ENCODE data around the gene MRPL47. TPM values are rescaled to one million over a fixed set of nuclear protein-coding genes. Genes with fewer than 3 reads are reported as not detected.
"Not testable (repeated sequence)": the region's sequence is repeated elsewhere in the genome, so short reads cannot be mapped to it uniquely, and the experiment has no call there.

The MRPL47 gene
- 10 to 100 TPM; 45.6 to 62.7 TPM for total RNA-seq

- H3K27ac Mint-ChIP-seq, result peak within 1 kb of the TSS; percentile 96 to 100
- ATAC-seq, result peak; percentile 92 to 98
- DNase-seq (ENCODE audit: low spot score in 2 of 2), result peak; percentile 82 to 92
- H3K36me3 Mint-ChIP-seq, result peaks cover 13 to 28% of the 10 kb centered on the region in 2 donors
- H3K9me3 Mint-ChIP-seq, result no peaks in the 10 kb centered on the region
Measured at GRCh38 chr3:179604321-179605078, at the start of gene MRPL47, which contains the start of gene NDUFB5. TSS of gene MRPL47 (minus strand) at chr3:179604638. CDS start at chr3:179604624, 14 bp downstream. TSS of gene NDUFB5 (plus strand) at chr3:179604794. CDS start at chr3:179604816, 22 bp downstream.

GRCh38 chr3:179653096-179653797 lies 48.8 kb upstream of the MRPL47 start:
- peak; percentile 66 to 74 for DNase-seq (ENCODE audit: low spot score in 2 of 2)
- no peaks in the 10 kb centered on the region for H3K9me3 Mint-ChIP-seq
- H3K27ac Mint-ChIP-seq, result peak overlapping the region; percentile 83 to 91
- H3K36me3 Mint-ChIP-seq, result peaks cover 6 to 19% of the 10 kb centered on the region in 2 donors
- peak; percentile 76 to 82 for ATAC-seq

- H3K27ac Mint-ChIP-seq, result peak within 1 kb of the TSS; percentile 83 to 91
Measured at GRCh38 chr3:179652447-179653095, 48.1 kb upstream of the MRPL47 start, which contains the start of gene USP13. TSS of gene USP13 (plus strand) at chr3:179653040. CDS start at chr3:179653226, 186 bp downstream.

DNA sequence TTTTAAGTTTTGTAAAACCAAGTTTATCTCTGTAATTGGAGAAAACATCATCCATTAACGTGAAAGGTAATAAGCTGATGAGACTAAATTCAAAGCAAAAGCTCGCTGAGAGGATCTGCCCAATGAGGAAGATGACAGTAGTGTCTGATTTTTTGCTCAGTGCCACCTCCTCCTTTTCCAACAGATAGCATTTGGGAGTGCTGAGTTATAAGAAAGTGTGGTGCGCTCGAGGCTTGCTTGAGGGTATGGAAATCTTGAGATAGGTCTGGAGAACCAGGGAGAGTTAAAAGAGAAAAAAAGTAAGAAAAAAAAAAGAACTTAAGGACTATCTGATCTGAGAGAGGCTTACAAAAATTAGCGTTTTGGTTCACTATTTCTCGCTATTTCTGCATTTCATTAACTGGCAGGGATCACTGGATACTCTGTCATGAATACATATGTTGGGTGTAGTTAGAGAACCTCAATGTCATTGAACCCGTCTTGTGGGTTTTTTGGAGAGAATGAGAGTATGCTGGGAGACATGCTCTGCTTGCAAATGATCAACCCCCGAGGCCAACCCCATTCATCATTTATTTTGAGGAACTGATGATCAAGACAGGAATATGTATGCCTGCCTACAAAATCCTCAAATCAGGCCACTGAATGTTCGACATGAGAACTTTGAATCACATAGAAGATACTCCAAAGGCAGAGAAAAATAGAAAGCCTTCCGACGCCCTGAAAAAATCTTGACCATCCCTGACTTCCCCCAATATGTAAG lies 47.4 kb upstream of the MRPL47 start:
- H3K9me3 Mint-ChIP-seq, result no peaks in the 10 kb centered on the region
- no peak overlapping the region for H3K27ac Mint-ChIP-seq
- H3K36me3 Mint-ChIP-seq, result peaks cover 6 to 19% of the 10 kb centered on the region in 2 donors

More at GRCh38 chr3:179652447-179653095, 48.1 kb upstream of the MRPL47 start, which contains the start of gene USP13:
- Mint-ChIP-seq H3K9me3 (no peaks in the 10 kb centered on the region), H3K36me3 (peaks cover 6 to 19% of the 10 kb centered on the region in 2 donors)
- DNase-seq (ENCODE audit: low spot score in 2 of 2), result peak; percentile 51 to 67
- ATAC-seq, result peak; percentile 66 to 71

DNA sequence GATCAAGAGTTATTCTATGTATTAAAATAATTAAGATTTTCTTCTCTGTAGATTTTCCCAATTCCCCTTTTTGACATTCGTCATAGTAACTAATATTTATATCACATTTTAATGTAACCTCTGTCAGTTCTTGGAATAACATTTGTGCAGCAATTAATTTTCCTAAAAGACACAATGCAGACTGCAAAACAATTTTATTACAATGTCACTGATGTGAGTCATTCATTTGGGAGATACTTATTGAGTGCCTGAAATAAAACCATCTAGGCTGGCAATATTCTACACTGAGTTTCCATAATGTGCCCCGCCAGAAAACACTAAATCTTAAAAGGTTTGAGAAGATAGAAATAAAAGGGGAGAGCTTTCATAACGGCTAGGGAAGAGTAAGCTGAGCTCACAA lies 41.7 kb upstream of the MRPL47 start:
- DNase-seq (ENCODE audit: low spot score in 2 of 2) (no peak), ATAC-seq (no peak)
- Mint-ChIP-seq H3K36me3 (no peaks in the 10 kb centered on the region), H3K27ac (no peak overlapping the region), H3K9me3 (no peaks in the 10 kb centered on the region)

More for the DNA sequence above, 47.4 kb upstream of the MRPL47 start:
- DNase-seq (ENCODE audit: low spot score in 2 of 2) (no peak), ATAC-seq (no peak)

GRCh38 chr3:179643837-179644236 lies 39.4 kb upstream of the MRPL47 start:
- H3K36me3 Mint-ChIP-seq; DNase-seq (ENCODE audit: low spot score in 2 of 2); ATAC-seq; H3K27ac Mint-ChIP-seq; H3K9me3 Mint-ChIP-seq: not testable (repeated sequence)

DNA sequence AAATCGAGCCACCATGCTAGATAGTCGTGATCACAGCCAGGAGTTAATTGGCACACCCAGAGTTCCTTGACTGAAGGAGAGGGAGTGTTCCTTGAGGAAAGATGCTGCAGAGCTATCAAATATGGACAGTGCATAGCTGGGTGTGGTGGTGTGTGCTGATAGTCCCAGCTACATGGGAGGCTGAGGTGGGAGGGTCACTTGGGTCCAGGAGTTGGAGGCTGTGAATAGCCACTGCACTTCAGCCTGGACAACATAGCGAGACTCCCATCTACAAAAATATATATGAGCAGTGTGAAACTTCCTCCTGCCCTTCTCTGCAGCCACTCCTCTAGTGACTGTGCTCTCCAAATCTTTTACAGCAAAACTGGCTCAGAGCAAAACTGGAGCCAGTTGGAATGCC lies 38.4 kb upstream of the MRPL47 start:
- no peak overlapping the region for H3K27ac Mint-ChIP-seq
- no peak for DNase-seq (ENCODE audit: low spot score in 2 of 2)
- ATAC-seq, result no peak
- no peaks in the 10 kb centered on the region for H3K36me3 Mint-ChIP-seq
- no peaks in the 10 kb centered on the region for H3K9me3 Mint-ChIP-seq

DNA sequence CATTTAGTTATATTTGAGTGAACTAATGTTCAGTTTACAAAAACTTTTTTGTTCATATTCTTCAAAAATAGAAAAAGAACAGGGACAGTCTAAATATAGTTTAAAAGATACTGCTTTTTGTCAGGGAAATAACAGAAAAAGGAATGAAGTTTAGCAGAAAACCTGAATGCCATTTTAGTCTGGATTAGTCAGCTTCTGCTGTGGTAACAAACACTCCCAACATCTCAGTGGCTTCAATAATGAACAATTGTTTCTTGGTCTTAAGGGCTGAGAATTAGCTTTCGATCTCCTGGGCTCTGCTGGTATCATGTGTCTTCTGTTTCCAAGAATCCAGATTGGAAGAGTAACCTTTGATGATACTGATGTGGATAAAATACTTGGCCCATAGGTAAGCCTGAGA lies 36.0 kb upstream of the MRPL47 start:
- ATAC-seq, result no peak

GRCh38 chr3:179630753-179631451 lies 26.5 kb upstream of the MRPL47 start:
- Mint-ChIP-seq H3K36me3 (peaks cover under 1 to 2% of the 10 kb centered on the region in 2 donors), H3K27ac (no peak overlapping the region), H3K9me3 (no peaks in the 10 kb centered on the region)
- DNase-seq (ENCODE audit: low spot score in 2 of 2) (no peak), ATAC-seq (no peak)

More for the DNA sequence above, 36.0 kb upstream of the MRPL47 start:
- H3K27ac Mint-ChIP-seq, result no peak overlapping the region
- DNase-seq (ENCODE audit: low spot score in 2 of 2), result no peak
- no peaks in the 10 kb centered on the region for H3K36me3 Mint-ChIP-seq
- H3K9me3 Mint-ChIP-seq, result no peaks in the 10 kb centered on the region

GRCh38 chr3:179624451-179624850 lies 20.0 kb upstream of the MRPL47 start:
- Mint-ChIP-seq H3K9me3 (no peaks in the 10 kb centered on the region), H3K36me3 (peaks cover 4 to 14% of the 10 kb centered on the region in 2 donors), H3K27ac (no peak overlapping the region)
- DNase-seq (ENCODE audit: low spot score in 2 of 2) (no peak), ATAC-seq (no peak)

- Mint-ChIP-seq H3K27ac (no peak overlapping the region), H3K36me3 (peaks cover 11 to 22% of the 10 kb centered on the region in 2 donors), H3K9me3 (no peaks in the 10 kb centered on the region)
- ATAC-seq (no peak), DNase-seq (ENCODE audit: low spot score in 2 of 2) (no peak)
Measured at GRCh38 chr3:179622023-179622422, 17.6 kb upstream of the MRPL47 start.

- ATAC-seq (no peak), DNase-seq (ENCODE audit: low spot score in 2 of 2) (no peak)
- Mint-ChIP-seq H3K36me3 (peaks cover 6 to 13% of the 10 kb centered on the region in 2 donors), H3K9me3 (no peaks in the 10 kb centered on the region), H3K27ac (no peak overlapping the region)
Measured at GRCh38 chr3:179615458-179616173, 11.2 kb upstream of the MRPL47 start.

DNA sequence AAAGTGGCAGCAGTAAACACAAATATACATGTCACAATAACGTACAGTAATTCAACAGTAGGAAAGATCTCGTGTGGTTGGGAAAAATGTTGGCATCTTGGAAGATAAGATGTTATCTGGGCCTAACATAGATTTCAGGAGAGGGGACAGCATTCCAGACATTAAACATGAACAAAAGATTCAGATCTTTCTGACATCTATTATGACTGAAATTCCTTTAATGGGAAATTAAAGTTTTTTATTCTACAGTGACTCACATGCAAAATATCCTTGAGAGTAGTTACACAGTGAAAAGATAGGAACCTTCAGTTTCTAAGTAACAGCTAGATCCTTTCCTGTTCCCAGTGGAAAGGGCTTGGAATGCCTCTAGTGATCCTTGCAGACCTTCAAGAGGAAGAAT lies 9.4 kb upstream of the MRPL47 start:
- peaks cover 6 to 18% of the 10 kb centered on the region in 2 donors for H3K36me3 Mint-ChIP-seq
- no peak overlapping the region for H3K27ac Mint-ChIP-seq
- no peak for DNase-seq (ENCODE audit: low spot score in 2 of 2)
- no peak for ATAC-seq
- H3K9me3 Mint-ChIP-seq, result no peaks in the 10 kb centered on the region

GRCh38 chr3:179610066-179610465 lies 5.6 kb upstream of the MRPL47 start:
- H3K9me3 Mint-ChIP-seq, result no peaks in the 10 kb centered on the region
- DNase-seq (ENCODE audit: low spot score in 2 of 2) (no peak), ATAC-seq (no peak)
- H3K36me3 Mint-ChIP-seq, result peaks cover 2 to 27% of the 10 kb centered on the region in 2 donors
- peak overlapping the region in 1 of 2 donors; percentile 67 for H3K27ac Mint-ChIP-seq
